Measurements from ENCODE around the gene NDUFA11. TPM values are rescaled to one million over a fixed set of nuclear protein-coding genes. Genes with fewer than 3 reads are reported as not detected.

NDUFA11 gene
- total RNA-seq, 1 donor from 2014 or later: 590 TPM

DNA sequence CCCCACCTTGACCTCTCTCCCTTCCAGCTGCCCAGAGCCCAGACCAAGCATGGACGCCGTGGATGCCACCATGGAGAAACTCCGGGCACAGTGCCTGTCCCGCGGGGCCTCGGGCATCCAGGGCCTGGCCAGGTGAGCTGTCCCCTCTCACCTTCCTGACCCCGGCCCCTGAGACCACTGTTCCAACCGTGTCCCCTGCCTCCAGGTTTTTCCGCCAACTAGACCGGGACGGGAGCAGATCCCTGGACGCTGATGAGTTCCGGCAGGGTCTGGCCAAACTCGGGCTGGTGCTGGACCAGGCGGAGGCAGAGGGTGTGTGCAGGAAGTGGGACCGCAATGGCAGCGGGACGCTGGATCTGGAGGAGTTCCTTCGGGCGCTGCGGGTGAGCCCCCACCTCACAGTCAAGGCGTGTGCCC lies 10.8 kb upstream of the NDUFA11 start:
- no peaks in the 10 kb centered on the region for H3K9me3 ChIP-seq (replicated peaks)
- H3K27ac ChIP-seq (replicated peaks): peak overlapping the region; percentile 56
- no peak for DNase-seq
- no peak overlapping the region for H3K4me3 ChIP-seq
- peaks cover 49% of the 10 kb centered on the region for H3K36me3 ChIP-seq
- TF ChIP-seq, protein P1, sequence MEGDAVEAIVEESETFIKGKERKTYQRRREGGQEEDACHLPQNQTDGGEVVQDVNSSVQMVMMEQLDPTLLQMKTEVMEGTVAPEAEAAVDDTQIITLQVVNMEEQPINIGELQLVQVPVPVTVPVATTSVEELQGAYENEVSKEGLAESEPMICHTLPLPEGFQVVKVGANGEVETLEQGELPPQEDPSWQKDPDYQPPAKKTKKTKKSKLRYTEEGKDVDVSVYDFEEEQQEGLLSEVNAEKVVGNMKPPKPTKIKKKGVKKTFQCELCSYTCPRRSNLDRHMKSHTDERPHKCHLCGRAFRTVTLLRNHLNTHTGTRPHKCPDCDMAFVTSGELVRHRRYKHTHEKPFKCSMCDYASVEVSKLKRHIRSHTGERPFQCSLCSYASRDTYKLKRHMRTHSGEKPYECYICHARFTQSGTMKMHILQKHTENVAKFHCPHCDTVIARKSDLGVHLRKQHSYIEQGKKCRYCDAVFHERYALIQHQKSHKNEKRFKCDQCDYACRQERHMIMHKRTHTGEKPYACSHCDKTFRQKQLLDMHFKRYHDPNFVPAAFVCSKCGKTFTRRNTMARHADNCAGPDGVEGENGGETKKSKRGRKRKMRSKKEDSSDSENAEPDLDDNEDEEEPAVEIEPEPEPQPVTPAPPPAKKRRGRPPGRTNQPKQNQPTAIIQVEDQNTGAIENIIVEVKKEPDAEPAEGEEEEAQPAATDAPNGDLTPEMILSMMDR (IDR thresholded peaks at IDR 0.05; ENCODE audit: borderline replicate concordance): no peak
- peaks cover 33% of the 10 kb centered on the region for H3K4me1 ChIP-seq
- no peaks in the 10 kb centered on the region for H3K27me3 ChIP-seq (ENCODE audit: low read depth)
- intact Hi-C loops (cut with micrococcal nuclease): no loop called here

DNA sequence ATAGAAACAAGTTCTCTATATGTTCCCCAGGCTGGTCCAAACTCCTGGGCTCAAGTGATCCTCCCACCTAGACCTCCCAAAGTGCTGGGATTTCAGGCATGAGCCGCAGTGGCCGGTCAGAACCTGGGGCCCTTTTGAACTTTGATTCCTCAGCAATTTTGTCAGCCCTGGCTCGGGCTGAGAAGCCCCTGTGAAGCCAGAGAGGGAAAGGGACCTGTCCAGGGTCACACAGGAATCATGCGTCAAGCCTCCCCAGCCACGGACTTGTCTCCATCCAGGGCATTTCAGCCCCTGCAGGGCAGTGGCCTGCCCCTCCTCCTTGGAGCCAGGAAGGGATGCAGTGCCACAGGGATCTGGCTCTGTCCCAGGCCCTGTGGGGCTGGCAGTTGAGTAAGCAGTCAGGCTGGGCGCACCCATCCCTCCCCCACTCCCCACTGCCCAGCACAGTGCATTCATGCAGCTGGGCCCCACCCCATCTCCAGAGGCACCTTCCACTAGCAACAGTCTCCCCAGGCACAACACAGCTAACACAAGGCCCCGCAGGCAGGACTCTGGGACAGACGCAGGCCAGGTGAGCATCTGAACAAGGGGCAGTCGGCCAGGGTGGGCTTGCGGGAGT lies 10.3 kb upstream of the NDUFA11 start, which contains the start of gene CAPS:
Gene CAPS (plus strand): TSS at position 516 of the 619 bp plus-strand sequence. CDS start 153 bp downstream, outside the sequence.
- no peaks in the 10 kb centered on the region for H3K9me3 ChIP-seq (replicated peaks)
- peaks cover 33% of the 10 kb centered on the region for H3K4me1 ChIP-seq
- H3K27me3 ChIP-seq (ENCODE audit: low read depth): no peaks in the 10 kb centered on the region
- peak within 1 kb of the TSS; percentile 69 for H3K27ac ChIP-seq (replicated peaks)
- H3K36me3 ChIP-seq: peaks cover 49% of the 10 kb centered on the region
- no peak within 1 kb of the TSS for H3K4me3 ChIP-seq
- intact Hi-C loops (cut with micrococcal nuclease): no loop called here
- DNase-seq: peak; percentile 60
- TF ChIP-seq, protein P1 (IDR thresholded peaks at IDR 0.05; ENCODE audit: borderline replicate concordance): no peak

DNA sequence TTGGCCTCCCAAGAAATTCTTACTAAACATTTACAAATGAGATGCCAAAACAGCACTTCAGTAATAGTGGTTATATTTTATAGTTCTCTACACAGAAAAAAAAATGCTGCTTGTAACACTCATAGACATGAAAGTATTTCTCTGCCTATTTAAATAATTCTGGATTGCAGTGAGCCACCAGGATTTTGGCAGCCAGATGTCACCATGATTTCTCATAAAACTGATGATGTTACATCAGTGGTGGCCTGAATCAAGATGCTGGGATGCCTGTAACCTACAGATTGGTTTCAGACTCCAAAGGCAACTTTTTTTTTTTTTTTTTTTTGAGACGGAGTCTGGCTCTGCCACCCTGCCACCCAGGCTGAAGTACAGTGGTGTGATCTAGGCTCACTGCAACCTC lies 7.8 kb upstream of the NDUFA11 start:
- Histone ChIP-seq H3K27me3 (ENCODE audit: low read depth) (no peaks in the 10 kb centered on the region), H3K9me3 (replicated peaks) (no peaks in the 10 kb centered on the region), H3K4me1 (peaks cover 26% of the 10 kb centered on the region), H3K4me3 (no peak overlapping the region), H3K27ac (replicated peaks) (no peak overlapping the region), H3K36me3 (peaks cover 27% of the 10 kb centered on the region)
- intact Hi-C loops (cut with micrococcal nuclease): no loop called here
- no peak for DNase-seq
- TF ChIP-seq, protein P1 (IDR thresholded peaks at IDR 0.05; ENCODE audit: borderline replicate concordance): no peak

DNA sequence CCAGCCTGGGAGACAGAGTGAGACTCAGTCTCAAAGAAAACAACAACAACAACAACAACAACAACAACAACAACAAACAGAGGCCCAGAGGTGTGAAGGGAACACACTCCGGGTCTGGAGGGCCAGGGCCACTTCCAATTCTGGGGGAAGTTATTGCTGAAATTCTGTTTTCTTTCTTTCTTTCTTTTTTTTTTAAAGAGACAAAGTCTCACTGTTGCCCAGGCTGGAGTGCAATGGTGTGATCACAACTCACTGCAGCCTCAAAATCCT lies 7.0 kb upstream of the NDUFA11 start:
- Histone ChIP-seq H3K9me3 (replicated peaks) (no peaks in the 10 kb centered on the region), H3K36me3 (peaks cover 19% of the 10 kb centered on the region), H3K27ac (replicated peaks) (no peak overlapping the region), H3K4me1 (peaks cover 24% of the 10 kb centered on the region), H3K4me3 (no peak overlapping the region), H3K27me3 (ENCODE audit: low read depth) (no peaks in the 10 kb centered on the region)
- TF ChIP-seq, protein P1 (IDR thresholded peaks at IDR 0.05; ENCODE audit: borderline replicate concordance): no peak
- DNase-seq: no peak
- intact Hi-C loops (cut with micrococcal nuclease): no loop called here

DNA sequence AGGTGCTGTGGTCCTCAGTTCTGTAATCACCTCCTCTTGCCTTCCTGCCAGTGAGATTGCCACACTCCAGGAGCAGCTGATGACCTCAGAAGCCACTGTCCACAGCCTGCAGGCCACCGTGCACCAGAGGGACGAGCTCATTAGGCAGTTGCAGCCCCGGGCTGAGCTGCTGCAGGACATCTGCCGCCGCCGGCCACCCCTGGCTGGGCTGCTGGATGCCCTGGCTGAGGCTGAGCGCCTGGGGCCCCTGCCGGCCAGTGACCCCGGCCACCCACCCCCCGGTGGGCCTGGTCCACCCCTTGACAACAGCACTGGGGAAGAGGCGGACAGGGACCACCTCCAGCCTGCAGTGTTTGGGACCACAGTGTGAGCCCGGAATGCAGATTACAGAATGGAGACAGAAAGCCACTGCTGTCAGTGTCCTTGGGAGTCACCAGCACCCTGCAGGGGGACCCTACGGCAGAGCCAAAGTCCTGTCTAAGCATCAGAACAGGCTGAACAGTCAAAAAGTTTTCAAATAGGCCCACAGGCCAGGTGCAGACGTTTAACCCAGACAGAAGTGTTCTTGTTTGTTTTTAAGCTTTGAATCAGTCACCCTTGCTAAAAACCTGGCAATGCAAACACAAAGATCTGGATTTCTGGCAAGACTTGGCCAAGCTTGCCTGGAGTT lies 5.3 kb upstream of the NDUFA11 start:
- Histone ChIP-seq H3K4me1 (peaks cover 17% of the 10 kb centered on the region), H3K4me3 (no peak overlapping the region), H3K9me3 (replicated peaks) (no peaks in the 10 kb centered on the region), H3K27ac (replicated peaks) (no peak overlapping the region), H3K27me3 (ENCODE audit: low read depth) (no peaks in the 10 kb centered on the region), H3K36me3 (peaks cover 16% of the 10 kb centered on the region)
- intact Hi-C loops (cut with micrococcal nuclease): no loop called here
- no peak for DNase-seq
- TF ChIP-seq, protein P1 (IDR thresholded peaks at IDR 0.05; ENCODE audit: borderline replicate concordance): no peak

Data from left ventricle myocardium inferior (tissue), 1 donor.